GM12874 (cell line): ENCODE data around the gene GINS3.

Experiments
- CTCF ChIP-seq: IDR thresholded peaks from 2 replicates; pipeline ENCODE4 v1.5.1; 2011; ENCODE audit warnings: low read depth, mild to moderate bottlenecking, control low read depth, low read length, moderate library complexity; ENCODE audit not compliant: insufficient read depth

The GINS3 gene

GRCh38 chr16:58392215-58393137 lies at the start of gene GINS3:
TSS of gene GINS3 (plus strand) at chr16:58392471. CDS start at chr16:58392602, 131 bp downstream.
- no peak for TF ChIP-seq CTCF

GRCh38 chr16:58343562-58343961 lies 48.7 kb upstream of the GINS3 start:
- TF ChIP-seq CTCF, result no peak

GRCh38 chr16:58345574-58346354 lies 46.5 kb upstream of the GINS3 start:
- TF ChIP-seq CTCF, result no peak

GRCh38 chr16:58346831-58347371 lies 45.4 kb upstream of the GINS3 start:
- TF ChIP-seq CTCF, result no peak

- TF ChIP-seq CTCF, result no peak
Observed at GRCh38 chr16:58348986-58349385, 43.3 kb upstream of the GINS3 start.

- no peak for TF ChIP-seq CTCF
Observed at GRCh38 chr16:58352690-58353089, 39.6 kb upstream of the GINS3 start.

- no peak for TF ChIP-seq CTCF
Observed at GRCh38 chr16:58360041-58360634, 32.1 kb upstream of the GINS3 start.
